CD4-positive, alpha-beta T cell treated with Interleukin-10 for 1 hour (primary cell): ENCODE results near the gene PARD3B.
"Not testable (repeated sequence)": the region's sequence is repeated elsewhere in the genome, so short reads cannot be mapped to it uniquely, and the experiment has no call there.

Source experiments
- DNase-seq: peaks from one replicate; pipeline ENCODE4 v3.0.0-alpha.2; 2020

The PARD3B gene

GRCh38 chr2:205451901-205452512 lies 906.7 kb downstream of the PARD3B start:
- no peak for DNase-seq

- DNase-seq = no peak
Measured at GRCh38 chr2:205453202-205453601, 907.9 kb downstream of the PARD3B start.

DNA sequence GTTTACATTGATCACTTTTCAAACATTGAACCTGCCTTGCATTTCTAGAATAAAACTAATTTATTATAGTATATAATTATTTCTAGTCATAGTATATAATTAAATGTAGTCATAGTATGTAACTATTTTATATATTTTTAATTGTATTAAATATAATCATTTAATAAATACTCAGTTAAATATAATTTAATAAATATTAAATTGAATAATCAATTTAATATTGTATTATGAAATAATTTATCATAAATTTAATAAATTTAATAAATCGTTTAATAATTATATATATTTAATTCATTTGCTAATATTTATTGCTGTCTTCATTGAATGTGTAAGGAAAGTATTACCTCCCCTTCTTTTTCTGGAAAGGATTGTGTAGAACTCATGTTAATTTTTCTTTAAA lies 911.4 kb downstream of the PARD3B start:
- no peak for DNase-seq

- DNase-seq = no peak
Measured at GRCh38 chr2:205460217-205460616, 914.9 kb downstream of the PARD3B start.

DNA sequence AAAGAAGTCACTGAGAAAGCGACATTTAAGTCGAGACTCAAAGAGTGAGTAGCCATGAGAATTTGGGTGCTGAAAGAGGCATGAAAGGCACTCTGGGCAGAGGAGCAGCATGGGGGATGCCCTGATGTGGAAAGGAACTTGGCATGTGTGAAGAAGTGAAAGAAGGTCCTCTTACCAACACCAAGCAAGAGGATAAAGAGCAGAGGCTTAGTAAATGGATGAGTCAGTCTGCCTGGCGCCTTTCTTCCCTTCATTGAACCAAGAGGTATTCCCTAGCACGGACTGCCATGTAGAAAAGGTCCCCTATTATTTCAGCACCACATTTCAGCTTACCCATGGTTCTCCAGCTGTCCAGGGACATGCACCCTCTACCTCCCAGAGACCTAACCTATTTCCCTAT lies 915.9 kb downstream of the PARD3B start:
- no peak for DNase-seq

- DNase-seq = no peak
Measured at GRCh38 chr2:205461678-205462665, 916.7 kb downstream of the PARD3B start.

- DNase-seq = no peak
Measured at GRCh38 chr2:205462681-205463345, 917.5 kb downstream of the PARD3B start.

- DNase-seq = no peak
Measured at GRCh38 chr2:205463466-205464025, 918.3 kb downstream of the PARD3B start.

DNA sequence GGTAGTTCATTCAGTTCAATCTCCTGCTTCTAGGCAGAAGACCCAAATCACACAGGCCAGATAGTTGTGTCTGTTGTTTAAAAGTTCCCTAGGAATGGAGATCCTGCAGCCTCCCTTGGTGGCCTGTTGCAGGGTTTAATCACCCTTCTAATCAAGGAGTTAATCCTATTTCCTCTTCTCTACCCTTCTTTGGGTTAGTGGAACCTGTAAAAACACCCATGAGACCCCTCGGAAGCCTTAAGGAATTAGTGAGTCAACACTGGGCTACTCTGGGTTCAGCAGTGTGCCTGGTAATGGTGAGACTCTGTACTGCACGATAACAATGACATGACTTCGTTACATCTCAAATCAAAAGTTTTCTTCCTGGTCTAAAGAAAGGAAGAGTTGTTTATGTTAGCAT lies 919.4 kb downstream of the PARD3B start:
- DNase-seq = no peak

- DNase-seq = no peak
Measured at GRCh38 chr2:205465791-205466190, 920.5 kb downstream of the PARD3B start.

DNA sequence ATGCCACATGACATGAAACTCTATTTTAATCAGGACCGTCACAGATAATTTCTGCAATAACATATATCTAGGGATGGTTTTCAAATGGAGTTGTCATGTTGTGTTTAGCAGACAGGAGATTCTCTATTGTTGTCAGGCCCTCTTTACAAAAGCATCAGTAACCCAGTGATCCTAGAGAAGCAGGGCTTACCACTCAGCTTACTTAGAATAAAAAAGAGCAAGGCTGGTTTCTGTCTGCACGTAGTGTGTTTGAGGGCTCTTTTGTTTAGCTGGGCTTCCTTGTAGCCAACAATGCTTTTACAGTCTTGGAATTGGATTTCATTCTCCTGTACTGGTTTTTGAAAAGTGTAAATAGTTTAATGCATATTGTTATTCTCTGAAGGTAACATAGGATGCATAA lies 926.5 kb downstream of the PARD3B start:
- no peak for DNase-seq

- no peak for DNase-seq
Measured at GRCh38 chr2:205473791-205474190, 928.5 kb downstream of the PARD3B start.

DNA sequence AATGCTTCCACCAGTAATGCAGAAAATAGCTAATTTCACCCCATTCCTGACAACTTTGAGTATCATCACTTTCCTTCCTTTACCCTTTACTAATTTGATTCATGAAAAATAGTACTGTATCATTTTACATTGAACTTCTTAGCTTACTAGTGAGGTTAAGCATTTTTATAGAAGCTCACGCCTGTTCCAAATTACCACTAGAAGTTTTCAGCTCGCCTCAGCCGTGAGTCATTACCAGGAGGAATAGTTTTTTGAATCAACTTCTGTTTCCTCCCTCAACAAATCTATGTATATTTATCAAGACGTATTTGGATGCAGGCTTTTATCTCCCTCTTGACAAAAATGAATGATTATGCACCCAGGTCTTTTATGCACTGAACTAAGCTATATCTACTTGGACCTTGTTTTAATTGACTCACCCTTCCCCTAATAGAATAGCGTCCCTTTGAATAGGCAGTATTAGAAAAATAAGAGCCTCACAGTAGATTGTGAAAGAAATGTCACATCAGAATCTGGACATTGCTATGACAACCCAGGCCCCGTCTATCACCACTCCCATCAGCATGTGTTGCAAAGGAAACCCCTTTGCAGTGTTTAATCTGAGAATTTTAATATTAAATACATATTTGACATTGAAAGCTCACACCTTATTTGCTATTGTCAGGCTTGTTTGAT lies 929.6 kb downstream of the PARD3B start:
- no peak for DNase-seq

GRCh38 chr2:205475416-205475768 lies 930.1 kb downstream of the PARD3B start:
- no peak for DNase-seq

DNA sequence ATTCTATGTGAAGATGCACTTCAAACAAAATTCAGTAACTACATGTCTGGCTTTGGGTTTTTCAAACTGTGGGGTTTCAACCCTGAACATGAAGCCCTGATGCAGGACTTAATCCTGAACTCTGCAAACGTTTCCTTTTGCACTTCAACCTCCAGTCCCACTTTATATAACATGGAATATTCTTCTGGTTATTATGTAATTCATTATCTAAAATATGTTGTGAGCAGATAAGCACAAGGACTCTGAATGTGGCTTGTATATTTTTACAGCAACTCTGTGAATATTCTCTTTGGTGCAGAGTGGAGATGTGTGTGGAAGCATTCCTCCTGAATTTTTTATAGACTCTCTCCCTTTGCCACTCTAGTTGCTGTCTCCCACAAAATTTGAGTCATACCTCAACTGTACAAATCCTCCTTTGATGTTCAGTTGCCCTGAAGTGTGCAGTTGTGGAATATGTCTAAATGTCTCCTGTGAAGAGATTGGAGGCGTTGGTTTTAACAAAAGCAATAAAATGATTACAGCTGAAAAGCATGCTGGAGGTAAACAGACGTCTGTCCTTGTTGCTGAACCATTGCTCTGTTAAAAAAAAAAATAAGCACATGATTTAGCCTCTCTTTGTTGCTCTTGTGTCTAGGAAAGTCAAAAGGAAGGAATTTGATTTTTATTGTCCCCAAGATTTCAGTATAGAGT lies 931.9 kb downstream of the PARD3B start:
- DNase-seq = no peak

DNA sequence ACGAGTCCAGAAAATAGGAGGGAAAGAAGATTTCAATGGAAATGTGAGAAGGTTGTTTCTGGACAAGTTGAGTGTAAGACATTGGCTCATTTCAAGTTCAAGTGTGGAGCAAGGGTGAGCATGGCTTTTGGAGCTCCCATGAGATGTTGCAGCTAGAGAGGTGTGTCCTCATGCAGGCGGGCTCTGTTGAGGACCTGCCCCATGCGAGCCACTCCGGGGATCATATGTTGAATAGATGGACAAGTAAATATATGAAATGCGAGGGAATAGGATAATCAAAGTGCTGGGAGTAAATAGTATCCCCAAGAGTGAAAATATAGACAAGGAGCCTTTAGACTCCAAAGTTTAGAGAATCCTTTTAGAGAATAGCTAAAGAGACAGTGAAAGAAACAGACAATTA lies 936.6 kb downstream of the PARD3B start:
- DNase-seq = no peak

GRCh38 chr2:205482399-205483081 lies 937.3 kb downstream of the PARD3B start:
- no peak for DNase-seq

DNA sequence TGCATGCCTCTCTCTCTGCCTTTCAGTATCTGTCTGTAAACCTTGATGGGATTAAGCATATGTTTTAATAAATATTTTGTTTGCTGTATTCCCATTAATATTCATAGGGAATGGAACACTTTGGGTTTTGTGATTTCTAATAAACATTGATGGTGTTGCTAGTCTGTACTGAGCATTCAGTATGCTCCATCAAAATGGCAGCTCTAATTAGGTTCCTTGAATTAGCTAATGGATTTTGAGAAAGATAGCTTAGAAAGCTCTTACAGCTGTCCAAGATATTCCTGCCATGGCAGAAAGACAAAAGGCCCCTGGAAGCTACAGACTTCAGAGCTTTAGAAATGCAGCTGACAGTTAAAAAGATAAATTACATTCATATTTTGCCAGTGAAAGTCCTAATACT lies 937.8 kb downstream of the PARD3B start:
- DNase-seq = no peak

DNA sequence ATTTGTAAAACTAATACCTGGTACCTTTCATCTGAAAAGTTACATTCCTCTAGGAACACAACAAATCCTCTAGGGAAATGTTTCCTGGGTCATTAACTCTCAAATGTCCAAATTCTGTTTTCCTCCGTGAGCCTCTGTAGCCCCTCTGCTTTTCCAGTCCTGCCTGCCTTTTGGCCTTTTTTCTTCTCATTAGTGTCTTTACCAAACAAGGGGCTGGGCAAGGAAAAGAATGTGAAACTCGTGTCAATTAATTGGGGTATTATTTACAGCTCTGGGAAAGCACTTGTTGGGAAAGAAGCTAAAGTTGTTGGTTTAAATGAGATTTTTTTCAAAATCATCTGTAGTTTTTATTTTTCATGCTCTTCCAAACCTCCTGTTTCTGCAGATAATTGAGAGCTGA lies 938.9 kb downstream of the PARD3B start:
- DNase-seq = no peak

DNA sequence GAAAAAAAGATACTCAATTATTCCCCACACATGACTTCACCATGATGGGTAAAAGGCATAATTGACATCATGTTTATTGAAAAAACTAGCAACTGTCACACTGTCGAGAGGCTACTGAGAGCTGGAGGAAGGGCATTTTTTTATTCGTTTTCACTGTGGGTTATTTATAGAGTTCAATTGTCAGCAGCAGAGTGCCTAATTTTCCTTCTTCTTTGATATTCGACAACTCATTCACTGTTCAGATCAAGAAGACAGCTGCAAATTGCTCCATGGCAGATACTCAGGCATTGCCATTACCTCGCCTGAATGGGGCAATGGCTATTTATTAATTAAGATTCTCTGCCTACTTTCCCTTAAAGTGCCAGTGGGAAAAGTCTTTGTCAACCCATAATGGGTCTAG lies 939.5 kb downstream of the PARD3B start:
- no peak for DNase-seq

GRCh38 chr2:205493528-205493927 lies 948.3 kb downstream of the PARD3B start:
- not testable (repeated sequence) for DNase-seq
